H9 (cell line): ENCODE results near the gene NDUFB2. TPM values are rescaled to one million over a fixed set of nuclear protein-coding genes. Genes with fewer than 3 reads are reported as not detected.

ENCODE experiments used
- DNase-seq: peaks from one replicate; pipeline ENCODE4 v3.0.0-alpha.2; 2017
- H2AFZ ChIP-seq: one replicate; pipeline ENCODE4 v1.6.1; 2013; ENCODE audit warnings: mild to moderate bottlenecking, low read length, control low read depth, moderate library complexity
- H2AK5ac ChIP-seq: 2 replicates; pipeline ENCODE4 v1.6.1; 2013; ENCODE audit warnings: low read length, control low read depth, mixed read lengths; ENCODE audit not compliant: insufficient read length
- H2BK120ac ChIP-seq: one replicate; pipeline ENCODE4 v1.6.1; 2013; ENCODE audit warnings: low read depth, mild to moderate bottlenecking, low read length, control low read depth, inconsistent platforms; ENCODE audit not compliant: poor library complexity, severe bottlenecking
- H2BK12ac ChIP-seq: 2 replicates; pipeline ENCODE4 v1.6.1; 2013; ENCODE audit warnings: low read length, control low read depth, mixed read lengths, low read depth; ENCODE audit not compliant: insufficient read length
- H2BK15ac ChIP-seq: 2 replicates; pipeline ENCODE4 v1.6.1; 2013; ENCODE audit warnings: low read depth, low read length, control low read depth
- H2BK20ac ChIP-seq: one replicate; pipeline ENCODE4 v1.6.1; 2013; ENCODE audit warnings: low read depth, mild to moderate bottlenecking, low read length, control low read depth, inconsistent platforms; ENCODE audit not compliant: poor library complexity, severe bottlenecking
- H2BK5ac ChIP-seq: 2 replicates; pipeline ENCODE4 v1.6.1; 2013; ENCODE audit warnings: low read length, control low read depth, mixed read lengths; ENCODE audit not compliant: insufficient read length
- H3K14ac ChIP-seq: 2 replicates; pipeline ENCODE4 v1.6.1; 2013; ENCODE audit warnings: low read length, control low read depth; ENCODE audit not compliant: insufficient read depth
- H3K18ac ChIP-seq: 2 replicates; pipeline ENCODE4 v1.6.1; 2013; ENCODE audit warnings: low read depth, mild to moderate bottlenecking, mixed read lengths, low read length, control low read depth; ENCODE audit not compliant: insufficient read length
- H3K23ac ChIP-seq: 2 replicates; pipeline ENCODE4 v1.6.1; 2013; ENCODE audit warnings: low read length, control low read depth, mixed read lengths, low read depth; ENCODE audit not compliant: insufficient read length
- H3K23me2 ChIP-seq: 2 replicates; pipeline ENCODE4 v1.6.1; 2013; ENCODE audit warnings: low read depth, mild to moderate bottlenecking, mixed read lengths, low read length, control low read depth; ENCODE audit not compliant: insufficient read length, poor library complexity, severe bottlenecking
- H3K27ac ChIP-seq: 2 replicates; pipeline ENCODE4 v1.5.1; 2013; ENCODE audit warnings: low read length, control low read depth, mixed read lengths, low read depth; ENCODE audit not compliant: insufficient read length
- H3K27me3 ChIP-seq: 2 replicates; pipeline ENCODE4 v1.6.1; 2013; ENCODE audit warnings: low read length, control low read depth, inconsistent platforms; ENCODE audit not compliant: insufficient read depth
- H3K4ac ChIP-seq: 2 replicates; pipeline ENCODE4 v1.6.1; 2013; ENCODE audit warnings: low read depth, mild to moderate bottlenecking, control low read depth, inconsistent platforms, low read length, moderate library complexity
- H3K4me1 ChIP-seq: 2 replicates; pipeline ENCODE4 v1.6.1; 2013; ENCODE audit warnings: low read length, control low read depth, inconsistent platforms; ENCODE audit not compliant: insufficient read depth
- H3K4me2 ChIP-seq: 2 replicates; pipeline ENCODE4 v1.6.1; 2013; ENCODE audit warnings: low read length, control low read depth, mixed read lengths; ENCODE audit not compliant: insufficient read length, insufficient read depth
- H3K56ac ChIP-seq: 2 replicates; pipeline ENCODE4 v1.6.1; 2013; ENCODE audit warnings: low read depth, mild to moderate bottlenecking, mixed read lengths, low read length, control low read depth; ENCODE audit not compliant: insufficient read length
- H3K79me1 ChIP-seq: 2 replicates; pipeline ENCODE4 v1.6.1; 2013; ENCODE audit warnings: low read depth, mild to moderate bottlenecking, moderate library complexity, low read length, control low read depth, inconsistent platforms; ENCODE audit not compliant: insufficient read depth, poor library complexity, severe bottlenecking
- H3K79me2 ChIP-seq: 2 replicates; pipeline ENCODE4 v1.6.1; 2013; ENCODE audit warnings: low read length, control low read depth, inconsistent platforms; ENCODE audit not compliant: insufficient read depth
- H3K9ac ChIP-seq: 2 replicates; pipeline ENCODE4 v1.6.1; 2013; ENCODE audit warnings: low read length, control low read depth, mixed read lengths; ENCODE audit not compliant: insufficient read length; ENCODE audit errors: extremely low read depth
- H3K9me3 ChIP-seq: one replicate; pipeline ENCODE4 v1.6.1; 2013; ENCODE audit warnings: low read depth, low read length, inconsistent platforms; ENCODE audit not compliant: control insufficient read depth
- H3T11ph ChIP-seq: one replicate; pipeline ENCODE4 v1.6.1; 2013; ENCODE audit warnings: mild to moderate bottlenecking, low read length, control low read depth, inconsistent platforms
- H4K20me1 ChIP-seq: one replicate; pipeline ENCODE4 v1.6.1; 2013; ENCODE audit not compliant: control insufficient read depth, insufficient read length, insufficient read depth
- H4K5ac ChIP-seq: 2 replicates; pipeline ENCODE4 v1.6.1; 2013; ENCODE audit warnings: low read depth, mild to moderate bottlenecking, mixed read lengths, low read length, control low read depth; ENCODE audit not compliant: insufficient read length
- H4K8ac ChIP-seq: replicated peaks from 2 replicates; pipeline ENCODE4 v1.6.1; 2013; ENCODE audit warnings: low read length, control low read depth, mixed read lengths, low read depth; ENCODE audit not compliant: insufficient read length
- H4K91ac ChIP-seq: 2 replicates; pipeline ENCODE4 v1.6.1; 2013; ENCODE audit warnings: low read depth, mild to moderate bottlenecking, moderate library complexity, mixed read lengths, low read length, control low read depth; ENCODE audit not compliant: insufficient read length
- H3K27ac Mint-ChIP-seq, 3 experiments: 2 replicates in 2 of 3; 3 replicates in 1 of 3; pipeline ENCODE4 v1.8.0; 2020 to 2021; ENCODE audit warnings: mixed read lengths in 3 of 3, mild to moderate bottlenecking in 1 of 3, moderate library complexity in 1 of 3
- H3K27me3 Mint-ChIP-seq: 2 replicates; pipeline ENCODE4 v1.8.0; 2021; ENCODE audit warnings: low read depth, mild to moderate bottlenecking, moderate library complexity, mixed read lengths
- H3K36me3 Mint-ChIP-seq, 3 experiments: 2 replicates in 2 of 3; 3 replicates in 1 of 3; pipeline ENCODE4 v1.8.0; 2020 to 2021; ENCODE audit warnings: low read depth in 3 of 3, mixed read lengths in 3 of 3; ENCODE audit not compliant: insufficient read depth in 1 of 3
- H3K4me1 Mint-ChIP-seq, 2 experiments: 2 replicates each; pipeline ENCODE4 v1.8.0; 2020; ENCODE audit warnings: mixed read lengths in 2 of 2
- H3K4me3 Mint-ChIP-seq, 2 experiments: 2 replicates in 1 of 2; 3 replicates in 1 of 2; pipeline ENCODE4 v1.8.0; 2020 to 2021; ENCODE audit warnings: mild to moderate bottlenecking in 2 of 2, mixed read lengths in 2 of 2, moderate library complexity in 1 of 2
- H3K9me3 Mint-ChIP-seq, 2 experiments: 2 replicates in 1 of 2; 3 replicates in 1 of 2; pipeline ENCODE4 v1.8.0; 2020; ENCODE audit warnings: mild to moderate bottlenecking in 2 of 2, mixed read lengths in 2 of 2, moderate library complexity in 1 of 2
- WGBS: extraction: QIAGEN DNeasy Blood & Tissue Kit; methylation state at CpG from one replicate; pipeline ENCODE4 v1.1.7; 2013; ENCODE audit warnings: missing lambda C conversion rate, low lambda C conversion rate, mixed read lengths; ENCODE audit not compliant: insufficient read length; ENCODE audit errors: extremely low coverage; 5-methylcytosine and 5-hydroxymethylcytosine counted together
- total RNA-seq: library from RNA; stranded (reverse); gene quantifications from 2 replicates; pipeline ENCODE4 v1.2.1, GENCODE V29; 2021
- TF ChIP-seq, protein P1 (sequence below): fragments of 200-600 bp; sonication (generic); conservative IDR thresholded peaks from 3 replicates; pipeline ENCODE4 v1.8.0; 2021; ENCODE audit warnings: antibody characterized with exemption, mild to moderate bottlenecking

NDUFB2 gene
- total RNA-seq, 1 experiment from 2014 or later: 177 TPM

DNA sequence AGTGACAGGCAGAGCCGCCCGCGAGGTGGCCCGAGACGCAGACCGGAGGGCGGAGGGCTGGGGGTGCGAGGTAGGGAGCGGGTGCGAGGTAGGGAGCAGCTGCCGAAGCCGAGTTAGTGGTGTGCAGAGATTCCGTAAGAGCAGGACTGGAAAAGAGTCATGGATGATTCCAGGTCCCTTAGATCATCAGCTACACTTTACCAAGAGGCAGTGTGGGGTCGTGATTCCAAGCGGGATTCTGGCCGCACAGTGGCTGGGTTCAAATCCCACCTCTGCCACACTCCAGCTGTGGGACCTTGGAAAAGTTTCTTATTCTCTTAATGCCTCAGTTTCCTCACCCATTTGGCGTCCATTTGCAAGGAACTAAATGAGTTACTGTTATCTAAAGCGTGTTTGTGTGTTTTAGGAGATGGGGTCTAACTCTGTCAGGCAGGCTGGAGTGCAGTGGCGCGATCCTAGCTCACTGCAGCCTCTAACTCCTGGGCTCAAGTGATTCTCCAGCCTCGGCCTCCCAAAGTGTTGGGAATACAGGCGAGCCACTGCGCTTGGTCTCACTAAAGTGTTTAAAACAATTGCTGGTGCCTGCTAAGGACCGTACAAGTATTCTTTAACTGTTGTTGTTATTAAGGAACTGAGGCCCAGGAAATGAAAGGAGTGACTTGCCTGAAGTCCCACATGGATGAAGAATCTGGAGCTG lies 1.1 kb downstream of the NDUFB2 start:
- Histone ChIP-seq H3K4ac (no peak overlapping the region), H3T11ph (no peak overlapping the region), H3K79me1 (peaks cover 4% of the 10 kb centered on the region), H2BK120ac (no peak overlapping the region), H3K18ac (peak overlapping the region; percentile 30), H3K4me1 (no peaks in the 10 kb centered on the region), H4K5ac (no peak overlapping the region), H3K9ac (peak overlapping the region; percentile 58), H2BK15ac (no peak overlapping the region), H4K91ac (no peak overlapping the region), H3K9me3 (no peaks in the 10 kb centered on the region), H2AFZ (no peak overlapping the region), H2BK12ac (no peak overlapping the region), H3K4me2 (peak overlapping the region; percentile 63), H2BK5ac (no peak overlapping the region), H3K23me2 (peaks cover 5% of the 10 kb centered on the region), H3K27me3 (no peaks in the 10 kb centered on the region), H2AK5ac (no peak overlapping the region), H3K79me2 (peaks cover 7% of the 10 kb centered on the region; the same call in 1 of the 2 replicates), H2BK20ac (no peak overlapping the region), H3K23ac (no peak overlapping the region), H3K27ac (no peak overlapping the region), H4K20me1 (no peaks in the 10 kb centered on the region), H3K56ac (no peak overlapping the region), H4K8ac (no peak overlapping the region), H3K14ac (0 out of 2 replicates have a peak overlapping the region, but pooled peaks have one; percentile 6)
- no peak for DNase-seq
- no CpG with 5 or more reads among the region's 24 CpGs for WGBS
- H3K27ac Mint-ChIP-seq: peak overlapping the region in 2 of 3 experiments; percentile 99; a peak in 3 of 7 replicates
- H3K4me3 Mint-ChIP-seq: peak overlapping the region; percentile 97 to 98
- no peaks in the 10 kb centered on the region for H3K9me3 Mint-ChIP-seq
- peaks cover 2 to 3% (median 3%) of the 10 kb centered on the region in 3 experiments for H3K36me3 Mint-ChIP-seq
- H3K27me3 Mint-ChIP-seq: no peaks in the 10 kb centered on the region; the same call in 1 of the 2 replicates
- H3K4me1 Mint-ChIP-seq: peaks cover 15 to 17% of the 10 kb centered on the region in 2 experiments
- TF ChIP-seq, protein P1, sequence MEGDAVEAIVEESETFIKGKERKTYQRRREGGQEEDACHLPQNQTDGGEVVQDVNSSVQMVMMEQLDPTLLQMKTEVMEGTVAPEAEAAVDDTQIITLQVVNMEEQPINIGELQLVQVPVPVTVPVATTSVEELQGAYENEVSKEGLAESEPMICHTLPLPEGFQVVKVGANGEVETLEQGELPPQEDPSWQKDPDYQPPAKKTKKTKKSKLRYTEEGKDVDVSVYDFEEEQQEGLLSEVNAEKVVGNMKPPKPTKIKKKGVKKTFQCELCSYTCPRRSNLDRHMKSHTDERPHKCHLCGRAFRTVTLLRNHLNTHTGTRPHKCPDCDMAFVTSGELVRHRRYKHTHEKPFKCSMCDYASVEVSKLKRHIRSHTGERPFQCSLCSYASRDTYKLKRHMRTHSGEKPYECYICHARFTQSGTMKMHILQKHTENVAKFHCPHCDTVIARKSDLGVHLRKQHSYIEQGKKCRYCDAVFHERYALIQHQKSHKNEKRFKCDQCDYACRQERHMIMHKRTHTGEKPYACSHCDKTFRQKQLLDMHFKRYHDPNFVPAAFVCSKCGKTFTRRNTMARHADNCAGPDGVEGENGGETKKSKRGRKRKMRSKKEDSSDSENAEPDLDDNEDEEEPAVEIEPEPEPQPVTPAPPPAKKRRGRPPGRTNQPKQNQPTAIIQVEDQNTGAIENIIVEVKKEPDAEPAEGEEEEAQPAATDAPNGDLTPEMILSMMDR: no peak
